Colonic mucosa (tissue), 4 donors: Measurements from ENCODE around the gene ACSS1. TPM values are rescaled to one million over a fixed set of nuclear protein-coding genes. Genes with fewer than 3 reads are reported as not detected.
A peak's percentile ranks its signal among the peaks of the same experiment; 100 is the strongest.
"Not testable (repeated sequence)": the region's sequence is repeated elsewhere in the genome, so short reads cannot be mapped to it uniquely, and the experiment has no call there.

Experiments used
- DNase-seq: peaks from one replicate; pipeline ENCODE4 v3.0.0-alpha.2; 2020
- H3K27ac ChIP-seq: fragments of 200-600 bp; one replicate; pipeline ENCODE4 v1.8.0; 2021
- H3K27me3 ChIP-seq: fragments of 200-600 bp; one replicate; pipeline ENCODE4 v1.8.0; 2021
- H3K36me3 ChIP-seq: fragments of 200-600 bp; one replicate; pipeline ENCODE4 v1.8.0; 2021
- H3K4me1 ChIP-seq: fragments of 200-600 bp; one replicate; pipeline ENCODE4 v1.8.0; 2021; ENCODE audit warnings: mild to moderate bottlenecking
- H3K4me3 ChIP-seq: fragments of 200-600 bp; one replicate; pipeline ENCODE4 v1.8.0; 2021
- H3K9ac ChIP-seq, 2 donors: one replicate each; pipeline ENCODE4 v1.7.0; 2013; ENCODE audit warnings: control low read depth in 2 of 2, low read depth in 2 of 2, low read length in 2 of 2
- H3K9me3 ChIP-seq: fragments of 200-600 bp; one replicate; pipeline ENCODE4 v1.8.0; 2021
- CTCF ChIP-seq: fragments of 200-600 bp; IDR thresholded peaks from one replicate; pipeline ENCODE4 v1.8.0; 2022; ENCODE audit warnings: antibody characterized with exemption, mild to moderate bottlenecking
- intact Hi-C: fragments of 100-400 bp; cut with DNase I; formaldehyde crosslinking; loops from one replicate; pipeline ENCODE4 v1.14.1; 2022
- total RNA-seq, 2 donors: library from RNA; stranded (reverse); fragmentation: NEBNext Ultra II Directional in 1 of 2; extraction: Animal tissue kit (Norgen Biotek cat#: 25700) in 1 of 2; gene quantifications; one replicate each; pipeline ENCODE4 v1.2.1, GENCODE V29; 2021
- donor health status: healthy.
- donor health status: DM: no; HTN: no; CAD: no.
- donor health status: DM: no; HTN: no; CAD: no.

ACSS1 gene
- total RNA-seq, 2 donors from 2014 or later = 29.0 to 32.0 TPM

DNA sequence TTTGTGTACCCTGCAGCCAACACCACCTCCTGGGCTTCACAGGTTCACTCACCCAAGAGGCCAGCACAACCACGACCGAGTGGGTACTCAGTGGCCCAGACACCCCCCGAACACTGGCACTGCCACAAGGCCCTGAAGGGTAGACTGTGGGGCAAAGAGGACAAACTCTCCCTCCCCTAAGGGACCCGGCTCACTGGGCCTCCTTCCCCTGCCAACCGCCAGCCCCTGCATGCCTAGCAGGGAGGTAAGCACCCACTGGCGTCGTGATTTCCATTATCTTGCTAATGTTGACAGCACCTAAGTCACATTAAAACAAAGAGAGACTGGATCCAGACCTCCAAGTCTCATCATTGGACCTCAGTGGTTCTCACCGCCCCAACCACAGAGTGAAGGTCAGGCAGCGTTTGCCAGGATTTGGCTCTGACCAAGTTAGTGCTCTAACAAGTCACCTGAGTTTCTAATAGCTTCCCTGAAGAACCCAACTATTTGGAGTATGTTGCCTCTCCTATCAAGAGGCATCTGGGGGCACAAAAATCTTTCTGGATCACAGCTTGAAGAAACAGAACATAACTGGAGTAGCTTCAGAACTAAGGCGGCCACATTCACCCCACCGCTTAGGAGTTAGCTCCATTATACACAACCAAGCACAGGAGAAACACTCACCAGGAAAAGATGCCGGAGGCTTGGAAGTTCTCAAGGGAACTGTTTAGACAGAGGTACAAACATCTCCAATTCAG is 51.3 kb downstream of the ACSS1 start:
- H3K9ac ChIP-seq = no peak overlapping the region
- peak; percentile 7 for DNase-seq
- no peaks in the 10 kb centered on the region for H3K4me1 ChIP-seq
- H3K27ac ChIP-seq = no peak overlapping the region
- H3K4me3 ChIP-seq = no peak overlapping the region
- TF ChIP-seq CTCF = no peak
- no peaks in the 10 kb centered on the region for H3K36me3 ChIP-seq
- no peaks in the 10 kb centered on the region for H3K27me3 ChIP-seq
- intact Hi-C loops = no loop called here
- no peaks in the 10 kb centered on the region for H3K9me3 ChIP-seq

GRCh38 chr20:25005661-25006060 is 52.3 kb downstream of the ACSS1 start:
- H3K4me1 ChIP-seq = no peaks in the 10 kb centered on the region
- intact Hi-C loops = no loop called here
- H3K9me3 ChIP-seq = no peaks in the 10 kb centered on the region
- H3K9ac ChIP-seq = no peak overlapping the region
- no peaks in the 10 kb centered on the region for H3K36me3 ChIP-seq
- no peak overlapping the region for H3K27ac ChIP-seq
- DNase-seq = peak; percentile 12
- H3K27me3 ChIP-seq = no peaks in the 10 kb centered on the region
- TF ChIP-seq CTCF = no peak
- H3K4me3 ChIP-seq = no peak overlapping the region

GRCh38 chr20:25005220-25005619 is 52.7 kb downstream of the ACSS1 start:
- H3K9ac ChIP-seq = no peak overlapping the region
- no peaks in the 10 kb centered on the region for H3K9me3 ChIP-seq
- H3K36me3 ChIP-seq = no peaks in the 10 kb centered on the region
- no peak overlapping the region for H3K27ac ChIP-seq
- DNase-seq = peak; percentile 11
- no peak for TF ChIP-seq CTCF
- H3K4me3 ChIP-seq = no peak overlapping the region
- no peaks in the 10 kb centered on the region for H3K27me3 ChIP-seq
- intact Hi-C loops = no loop called here
- no peaks in the 10 kb centered on the region for H3K4me1 ChIP-seq

DNA sequence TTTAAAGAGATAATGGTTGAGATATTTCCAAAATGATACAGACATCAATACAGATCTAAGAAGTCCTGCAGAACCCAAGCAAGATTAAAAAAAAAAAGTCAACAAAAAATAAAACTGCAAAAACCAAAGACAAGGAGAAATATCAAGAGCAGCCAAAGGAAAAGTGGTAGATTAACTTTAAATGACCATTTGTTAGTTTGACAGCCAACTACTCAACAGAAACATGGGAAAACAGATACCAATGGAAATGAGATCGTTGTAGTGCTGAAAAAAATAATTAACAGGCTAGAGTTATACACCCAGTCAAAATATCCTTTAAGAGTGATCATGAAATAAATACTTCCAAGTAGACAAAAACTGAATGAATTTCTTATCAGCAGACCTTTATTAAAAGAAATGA is 54.9 kb downstream of the ACSS1 start:
- H3K9me3 ChIP-seq = no peaks in the 10 kb centered on the region
- H3K27me3 ChIP-seq = no peaks in the 10 kb centered on the region
- DNase-seq = no peak
- H3K4me3 ChIP-seq = no peak overlapping the region
- H3K4me1 ChIP-seq = no peaks in the 10 kb centered on the region
- no peak for TF ChIP-seq CTCF
- no peaks in the 10 kb centered on the region for H3K36me3 ChIP-seq
- intact Hi-C loops = no loop called here
- H3K27ac ChIP-seq = no peak overlapping the region
- no peak overlapping the region for H3K9ac ChIP-seq

- H3K4me1 ChIP-seq, H3K36me3 ChIP-seq, intact Hi-C loops, H3K9me3 ChIP-seq, DNase-seq, H3K4me3 ChIP-seq, H3K9ac ChIP-seq, H3K27ac ChIP-seq, H3K27me3 ChIP-seq: not testable (repeated sequence)
Measured at GRCh38 chr20:25001323-25001722, 56.6 kb downstream of the ACSS1 start.

DNA sequence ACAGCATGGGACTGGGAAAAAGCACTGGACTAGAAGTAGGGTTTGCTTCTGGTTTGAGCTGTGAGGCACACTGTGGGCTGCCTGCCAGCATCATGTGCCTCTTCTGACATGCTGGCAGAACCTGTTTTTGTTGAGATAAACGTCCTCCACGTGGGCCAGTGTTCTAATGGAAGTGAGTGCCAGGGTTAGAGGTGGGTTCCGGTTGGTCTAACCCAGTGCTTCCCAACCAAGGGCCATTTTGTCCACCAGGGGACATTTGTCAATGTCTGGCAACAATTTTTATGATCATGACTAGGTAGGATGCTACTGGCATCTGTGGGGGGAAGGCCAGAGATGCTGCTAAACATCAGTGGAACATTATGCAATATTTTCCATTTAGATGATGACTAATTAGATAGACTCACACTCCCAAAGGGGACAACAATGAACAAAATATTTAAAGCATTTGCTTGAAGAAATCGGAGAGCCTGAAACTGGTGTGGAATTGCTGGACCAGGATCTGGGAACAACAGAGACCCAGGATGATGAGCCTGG is 57.6 kb downstream of the ACSS1 start:
- peak; percentile 38 for DNase-seq
- intact Hi-C loops = no loop called here
- H3K4me3 ChIP-seq = no peak overlapping the region
- no peak overlapping the region for H3K27ac ChIP-seq
- no peak for TF ChIP-seq CTCF
- no peaks in the 10 kb centered on the region for H3K36me3 ChIP-seq
- H3K9ac ChIP-seq = no peak overlapping the region
- no peaks in the 10 kb centered on the region for H3K9me3 ChIP-seq
- no peaks in the 10 kb centered on the region for H3K27me3 ChIP-seq
- H3K4me1 ChIP-seq = no peaks in the 10 kb centered on the region
